ENCODE results near the gene NCKAP5. TPM values are rescaled to one million over a fixed set of nuclear protein-coding genes. Genes with fewer than 3 reads are reported as not detected.
"Not testable (repeated sequence)": the region's sequence is repeated elsewhere in the genome, so short reads cannot be mapped to it uniquely, and the experiment has no call there.

Gene NCKAP5
- total RNA-seq, 1 donor from 2014 or later = 0.46 TPM

GRCh38 chr2:132814651-132815050 lies 753.6 kb downstream of the NCKAP5 start:
- no peaks in the 10 kb centered on the region for H3K4me1 Mint-ChIP-seq (ENCODE audit: unreplicated experiment)

GRCh38 chr2:132813422-132813821 lies 754.8 kb downstream of the NCKAP5 start:
- TF ChIP-seq, protein P1, sequence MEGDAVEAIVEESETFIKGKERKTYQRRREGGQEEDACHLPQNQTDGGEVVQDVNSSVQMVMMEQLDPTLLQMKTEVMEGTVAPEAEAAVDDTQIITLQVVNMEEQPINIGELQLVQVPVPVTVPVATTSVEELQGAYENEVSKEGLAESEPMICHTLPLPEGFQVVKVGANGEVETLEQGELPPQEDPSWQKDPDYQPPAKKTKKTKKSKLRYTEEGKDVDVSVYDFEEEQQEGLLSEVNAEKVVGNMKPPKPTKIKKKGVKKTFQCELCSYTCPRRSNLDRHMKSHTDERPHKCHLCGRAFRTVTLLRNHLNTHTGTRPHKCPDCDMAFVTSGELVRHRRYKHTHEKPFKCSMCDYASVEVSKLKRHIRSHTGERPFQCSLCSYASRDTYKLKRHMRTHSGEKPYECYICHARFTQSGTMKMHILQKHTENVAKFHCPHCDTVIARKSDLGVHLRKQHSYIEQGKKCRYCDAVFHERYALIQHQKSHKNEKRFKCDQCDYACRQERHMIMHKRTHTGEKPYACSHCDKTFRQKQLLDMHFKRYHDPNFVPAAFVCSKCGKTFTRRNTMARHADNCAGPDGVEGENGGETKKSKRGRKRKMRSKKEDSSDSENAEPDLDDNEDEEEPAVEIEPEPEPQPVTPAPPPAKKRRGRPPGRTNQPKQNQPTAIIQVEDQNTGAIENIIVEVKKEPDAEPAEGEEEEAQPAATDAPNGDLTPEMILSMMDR (IDR thresholded peaks at IDR 0.05) = no peak
- Mint-ChIP-seq H3K27me3 (ENCODE audit: unreplicated experiment) (no peaks in the 10 kb centered on the region), H3K27ac (ENCODE audit: unreplicated experiment) (no peak overlapping the region), H3K9me3 (ENCODE audit: unreplicated experiment) (peaks cover 15% of the 10 kb centered on the region), H3K4me1 (ENCODE audit: unreplicated experiment) (no peaks in the 10 kb centered on the region), H3K36me3 (ENCODE audit: unreplicated experiment) (no peaks in the 10 kb centered on the region), H3K4me3 (ENCODE audit: unreplicated experiment) (no peak overlapping the region)
- no peak for DNase-seq (ENCODE audit: extremely low spot score, unreplicated experiment)

More at GRCh38 chr2:132814651-132815050, 753.6 kb downstream of the NCKAP5 start:
- Mint-ChIP-seq H3K36me3 (ENCODE audit: unreplicated experiment) (no peaks in the 10 kb centered on the region), H3K27ac (ENCODE audit: unreplicated experiment) (no peak overlapping the region), H3K9me3 (ENCODE audit: unreplicated experiment) (peaks cover 11% of the 10 kb centered on the region), H3K4me3 (ENCODE audit: unreplicated experiment) (no peak overlapping the region), H3K27me3 (ENCODE audit: unreplicated experiment) (no peaks in the 10 kb centered on the region)
- TF ChIP-seq, protein P1 (IDR thresholded peaks at IDR 0.05) = no peak
- DNase-seq (ENCODE audit: extremely low spot score, unreplicated experiment) = no peak

- Mint-ChIP-seq H3K27me3 (ENCODE audit: unreplicated experiment) (no peaks in the 10 kb centered on the region), H3K9me3 (ENCODE audit: unreplicated experiment) (peaks cover 27% of the 10 kb centered on the region), H3K27ac (ENCODE audit: unreplicated experiment) (no peak overlapping the region), H3K4me3 (ENCODE audit: unreplicated experiment) (no peak overlapping the region), H3K4me1 (ENCODE audit: unreplicated experiment) (no peaks in the 10 kb centered on the region), H3K36me3 (ENCODE audit: unreplicated experiment) (no peaks in the 10 kb centered on the region)
- no peak for DNase-seq (ENCODE audit: extremely low spot score, unreplicated experiment)
- TF ChIP-seq, protein P1 (IDR thresholded peaks at IDR 0.05) = no peak
Observed at GRCh38 chr2:132811148-132811915, 756.9 kb downstream of the NCKAP5 start.

DNA sequence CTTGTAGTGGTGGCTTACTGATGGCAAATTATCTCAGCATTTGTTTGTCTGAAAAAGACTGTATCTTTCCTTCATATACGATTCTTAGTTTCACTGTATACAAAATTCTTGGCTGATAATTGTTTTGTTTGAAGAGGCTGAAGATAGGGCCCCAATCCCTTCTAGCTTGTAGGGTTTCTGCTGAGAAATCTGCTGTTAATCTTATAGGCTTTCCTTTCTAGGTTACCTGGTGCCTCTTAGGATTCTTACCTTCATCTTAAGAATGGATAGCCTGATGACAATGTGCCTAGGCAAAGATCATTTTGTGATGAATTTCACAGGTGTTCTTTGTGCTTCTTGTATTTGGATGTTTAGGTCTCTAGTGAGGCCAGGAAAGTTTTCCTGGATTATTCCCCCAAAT lies 758.3 kb downstream of the NCKAP5 start:
- not testable (repeated sequence) for H3K27ac Mint-ChIP-seq (ENCODE audit: unreplicated experiment); H3K4me1 Mint-ChIP-seq (ENCODE audit: unreplicated experiment); H3K4me3 Mint-ChIP-seq (ENCODE audit: unreplicated experiment); H3K27me3 Mint-ChIP-seq (ENCODE audit: unreplicated experiment); DNase-seq (ENCODE audit: extremely low spot score, unreplicated experiment); H3K36me3 Mint-ChIP-seq (ENCODE audit: unreplicated experiment)
- peaks cover 32% of the 10 kb centered on the region for H3K9me3 Mint-ChIP-seq (ENCODE audit: unreplicated experiment)

GRCh38 chr2:132804051-132804450 lies 764.2 kb downstream of the NCKAP5 start:
- TF ChIP-seq, protein P1 (IDR thresholded peaks at IDR 0.05) = no peak
- Mint-ChIP-seq H3K27ac (ENCODE audit: unreplicated experiment) (no peak overlapping the region), H3K4me1 (ENCODE audit: unreplicated experiment) (no peaks in the 10 kb centered on the region), H3K4me3 (ENCODE audit: unreplicated experiment) (no peak overlapping the region), H3K27me3 (ENCODE audit: unreplicated experiment) (no peaks in the 10 kb centered on the region), H3K9me3 (ENCODE audit: unreplicated experiment) (peaks cover 28% of the 10 kb centered on the region), H3K36me3 (ENCODE audit: unreplicated experiment) (no peaks in the 10 kb centered on the region)
- DNase-seq (ENCODE audit: extremely low spot score, unreplicated experiment) = no peak

Data from osteocyte (in vitro differentiated cells).